HG02759 (cell line): ENCODE measurements around the gene HPCAL4.

Experiments
- ATAC-seq: cut with Tn5 transposase; IDR thresholded peaks from one replicate; pipeline ENCODE4 v1.9.1; 2021; ENCODE audit warnings: mild to moderate bottlenecking, moderate library complexity; ENCODE audit not compliant: unreplicated experiment

The HPCAL4 gene

GRCh38 chr1:39704757-39705156 is 13.5 kb upstream of the HPCAL4 start:
- no peak for ATAC-seq

- no peak for ATAC-seq
These were observed 9.8 kb upstream of the HPCAL4 start for GRCh38 chr1:39701049-39701439.

- no peak for ATAC-seq
These were observed 9.1 kb upstream of the HPCAL4 start for GRCh38 chr1:39700348-39700747.

GRCh38 chr1:39699419-39699818 is 8.2 kb upstream of the HPCAL4 start:
- no peak for ATAC-seq

- no peak for ATAC-seq
These were observed 7.3 kb upstream of the HPCAL4 start for GRCh38 chr1:39698568-39698967.

- ATAC-seq = no peak
These were observed 5.2 kb upstream of the HPCAL4 start for GRCh38 chr1:39696448-39696847.

- ATAC-seq = no peak
These were observed 3.8 kb upstream of the HPCAL4 start for GRCh38 chr1:39695016-39695415.

GRCh38 chr1:39694026-39694425 is 2.8 kb upstream of the HPCAL4 start:
- no peak for ATAC-seq

- ATAC-seq = no peak
These were observed 1.2 kb upstream of the HPCAL4 start for GRCh38 chr1:39692152-39693074.

GRCh38 chr1:39690794-39691382 is 345 bp downstream of the HPCAL4 start:
- ATAC-seq = peak; percentile 19

GRCh38 chr1:39690225-39690624 is 1.0 kb downstream of the HPCAL4 start:
- no peak for ATAC-seq

- ATAC-seq = no peak
These were observed 1.6 kb downstream of the HPCAL4 start for GRCh38 chr1:39689635-39690034.

GRCh38 chr1:39689214-39689613 is 2.0 kb downstream of the HPCAL4 start:
- no peak for ATAC-seq

GRCh38 chr1:39688706-39689105 is 2.5 kb downstream of the HPCAL4 start:
- ATAC-seq = no peak

GRCh38 chr1:39687243-39687642 is 4.0 kb downstream of the HPCAL4 start:
- ATAC-seq = no peak

GRCh38 chr1:39685071-39685470 is 6.2 kb downstream of the HPCAL4 start:
- no peak for ATAC-seq

GRCh38 chr1:39684313-39684664 is 6.9 kb downstream of the HPCAL4 start:
- ATAC-seq = no peak

- ATAC-seq = no peak
These were observed 7.5 kb downstream of the HPCAL4 start for GRCh38 chr1:39683591-39684312.

- no peak for ATAC-seq
These were observed 9.2 kb downstream of the HPCAL4 start for GRCh38 chr1:39681999-39682398.

- ATAC-seq = no peak
These were observed 9.9 kb downstream of the HPCAL4 start for GRCh38 chr1:39681294-39681693.

- no peak for ATAC-seq
These were observed 10.5 kb downstream of the HPCAL4 start for GRCh38 chr1:39680751-39681150.

GRCh38 chr1:39679821-39680220 is 11.4 kb downstream of the HPCAL4 start:
- ATAC-seq = no peak
